Measurements from ENCODE around the gene HSDL2.

DNA sequence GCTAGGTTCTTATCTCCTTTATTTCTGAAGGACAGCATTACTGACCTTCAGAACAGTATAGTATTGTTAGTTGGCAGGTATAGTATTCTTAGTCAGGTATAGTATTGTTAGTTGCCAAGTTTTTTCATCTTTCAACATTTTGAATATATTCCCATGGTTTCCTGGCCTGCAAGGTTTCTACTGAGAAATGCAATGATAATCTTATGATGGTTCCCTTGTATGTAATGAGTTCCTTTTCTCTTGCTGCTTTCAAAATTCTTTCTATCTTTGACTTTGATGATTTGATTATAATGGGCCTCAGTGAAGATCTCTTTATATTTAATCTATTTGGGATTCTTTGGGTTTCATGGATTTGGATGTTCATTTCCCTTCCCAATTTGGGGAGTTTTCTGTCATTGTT lies 12.4 kb upstream of the HSDL2 start:
- TF ChIP-seq MYC (IDR thresholded peaks at IDR 0.05; ENCODE audit: insufficient read depth, insufficient read length, insufficient replicate concordance, low read length, severe bottlenecking): no peak
- no peak for TF ChIP-seq CBFB (IDR thresholded peaks at IDR 0.05; ENCODE audit: low read depth)
- TF ChIP-seq YY1 (IDR thresholded peaks at IDR 0.05; ENCODE audit: low read depth, low read length): no peak
- TF ChIP-seq POLR2A (IDR thresholded peaks at IDR 0.05; ENCODE audit: low read depth, low read length): no peak
- no peak for TF ChIP-seq ATF7 (IDR thresholded peaks at IDR 0.05; ENCODE audit: low read depth)
- no peak for TF ChIP-seq TAF1 (IDR thresholded peaks at IDR 0.05; ENCODE audit: borderline replicate concordance, low read depth, low read length)
- TF ChIP-seq, protein P1, sequence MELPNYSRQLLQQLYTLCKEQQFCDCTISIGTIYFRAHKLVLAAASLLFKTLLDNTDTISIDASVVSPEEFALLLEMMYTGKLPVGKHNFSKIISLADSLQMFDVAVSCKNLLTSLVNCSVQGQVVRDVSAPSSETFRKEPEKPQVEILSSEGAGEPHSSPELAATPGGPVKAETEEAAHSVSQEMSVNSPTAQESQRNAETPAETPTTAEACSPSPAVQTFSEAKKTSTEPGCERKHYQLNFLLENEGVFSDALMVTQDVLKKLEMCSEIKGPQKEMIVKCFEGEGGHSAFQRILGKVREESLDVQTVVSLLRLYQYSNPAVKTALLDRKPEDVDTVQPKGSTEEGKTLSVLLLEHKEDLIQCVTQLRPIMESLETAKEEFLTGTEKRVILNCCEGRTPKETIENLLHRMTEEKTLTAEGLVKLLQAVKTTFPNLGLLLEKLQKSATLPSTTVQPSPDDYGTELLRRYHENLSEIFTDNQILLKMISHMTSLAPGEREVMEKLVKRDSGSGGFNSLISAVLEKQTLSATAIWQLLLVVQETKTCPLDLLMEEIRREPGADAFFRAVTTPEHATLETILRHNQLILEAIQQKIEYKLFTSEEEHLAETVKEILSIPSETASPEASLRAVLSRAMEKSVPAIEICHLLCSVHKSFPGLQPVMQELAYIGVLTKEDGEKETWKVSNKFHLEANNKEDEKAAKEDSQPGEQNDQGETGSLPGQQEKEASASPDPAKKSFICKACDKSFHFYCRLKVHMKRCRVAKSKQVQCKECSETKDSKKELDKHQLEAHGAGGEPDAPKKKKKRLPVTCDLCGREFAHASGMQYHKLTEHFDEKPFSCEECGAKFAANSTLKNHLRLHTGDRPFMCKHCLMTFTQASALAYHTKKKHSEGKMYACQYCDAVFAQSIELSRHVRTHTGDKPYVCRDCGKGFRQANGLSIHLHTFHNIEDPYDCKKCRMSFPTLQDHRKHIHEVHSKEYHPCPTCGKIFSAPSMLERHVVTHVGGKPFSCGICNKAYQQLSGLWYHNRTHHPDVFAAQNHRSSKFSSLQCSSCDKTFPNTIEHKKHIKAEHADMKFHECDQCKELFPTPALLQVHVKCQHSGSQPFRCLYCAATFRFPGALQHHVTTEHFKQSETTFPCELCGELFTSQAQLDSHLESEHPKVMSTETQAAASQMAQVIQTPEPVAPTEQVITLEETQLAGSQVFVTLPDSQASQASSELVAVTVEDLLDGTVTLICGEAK (IDR thresholded peaks at IDR 0.05; ENCODE audit: borderline replicate concordance): no peak
- TF ChIP-seq ZNF274 (IDR thresholded peaks at IDR 0.05; ENCODE audit: insufficient read depth, insufficient read length): no peak
- no peak for TF ChIP-seq MXI1 (IDR thresholded peaks at IDR 0.05; ENCODE audit: low read depth, low read length)
- TF ChIP-seq ASH2L (IDR thresholded peaks at IDR 0.05; ENCODE audit: borderline replicate concordance, low read depth): no peak
- no peak for TF ChIP-seq EP300 (IDR thresholded peaks at IDR 0.05; ENCODE audit: borderline replicate concordance in 1 of 2, control insufficient read depth in 1 of 2, low read depth in 2 of 2, low read length in 2 of 2)
- TF ChIP-seq CHD4 (IDR thresholded peaks at IDR 0.05): no peak
